ENCODE results near the gene POLR1C. TPM values are rescaled to one million over a fixed set of nuclear protein-coding genes. Genes with fewer than 3 reads are reported as not detected.

Gene POLR1C
- total and polyA plus RNA-seq, 10 of the 15 experiments (the other 5 are each of a cell fraction or from before 2014, with no cell fraction given): 40.0 to 180 (median 66.2) TPM

DNA sequence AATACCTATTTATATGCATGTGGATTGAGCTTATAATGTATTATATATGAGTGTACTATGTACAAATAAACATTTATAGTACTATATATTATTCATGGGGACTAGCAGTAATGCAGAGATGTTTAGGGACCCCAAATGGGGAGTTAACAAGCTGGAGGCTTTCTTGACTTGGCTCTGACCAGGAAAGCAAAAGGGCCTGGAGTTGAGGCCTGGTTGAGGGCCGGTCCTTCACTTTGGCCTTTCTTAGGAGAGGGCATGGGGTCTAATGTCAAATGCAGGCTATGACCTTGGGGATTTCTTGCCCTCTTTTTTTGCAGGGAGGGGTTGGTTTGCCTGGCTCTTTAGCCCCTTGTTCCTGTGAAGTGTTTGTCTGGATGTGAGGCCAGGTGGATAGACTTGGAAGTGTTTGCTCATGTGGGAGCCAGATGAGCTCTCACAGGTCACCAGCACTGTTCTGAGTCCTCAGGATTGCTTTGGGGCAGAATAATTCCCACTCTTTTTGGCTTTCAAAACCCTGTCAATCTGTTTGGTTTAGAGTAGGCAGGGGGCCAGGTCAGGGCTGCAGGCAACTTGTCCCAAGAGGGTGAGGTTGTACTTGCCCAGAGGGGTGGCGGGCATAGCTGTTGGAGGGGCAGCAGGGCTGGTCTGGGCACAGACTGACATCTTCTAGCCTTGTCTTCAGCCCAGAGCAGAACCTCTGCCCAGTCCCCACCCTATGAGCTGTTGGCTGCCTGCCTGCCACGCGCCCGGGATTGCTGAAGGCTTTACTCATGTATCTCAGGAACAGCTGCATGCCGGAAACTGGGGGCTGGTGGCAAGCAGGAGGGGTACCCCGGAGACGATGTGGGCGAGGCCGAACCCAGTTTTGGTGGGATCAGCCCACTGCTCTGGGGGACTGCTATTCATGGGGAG, 24.9 kb upstream of the POLR1C start:
- FAIRE-seq (no peak), DNase-seq (ENCODE audit: low read depth, low spot score) (no peak), ATAC-seq (no peak)
- ChIA-PET RAD21 (ENCODE audit: unreplicated experiment) (no interaction called here), CTCF (interaction anchor here (0.6 to 7.6 kb wide), 7 partner anchors 8 to 131 kb away, joined by 3 to 70 read pairs (median 3); partner anchors contain the start of genes ABCC10 and LRRC73), POLR2A (interaction anchor here (0.6 kb wide), 1 partner anchor 384 kb away, joined by 3 read pairs; no protein-coding TSS in a partner anchor), SMC1A (ENCODE audit: uncharacterized antibody, unreplicated experiment) (interaction anchor here (1.7 kb wide), 1 partner anchor 14 kb away, joined by 5 read pairs; no protein-coding TSS in a partner anchor)
- TF ChIP-seq, protein P1, sequence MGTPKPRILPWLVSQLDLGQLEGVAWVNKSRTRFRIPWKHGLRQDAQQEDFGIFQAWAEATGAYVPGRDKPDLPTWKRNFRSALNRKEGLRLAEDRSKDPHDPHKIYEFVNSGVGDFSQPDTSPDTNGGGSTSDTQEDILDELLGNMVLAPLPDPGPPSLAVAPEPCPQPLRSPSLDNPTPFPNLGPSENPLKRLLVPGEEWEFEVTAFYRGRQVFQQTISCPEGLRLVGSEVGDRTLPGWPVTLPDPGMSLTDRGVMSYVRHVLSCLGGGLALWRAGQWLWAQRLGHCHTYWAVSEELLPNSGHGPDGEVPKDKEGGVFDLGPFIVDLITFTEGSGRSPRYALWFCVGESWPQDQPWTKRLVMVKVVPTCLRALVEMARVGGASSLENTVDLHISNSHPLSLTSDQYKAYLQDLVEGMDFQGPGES (IDR thresholded peaks at IDR 0.05): no peak
- TF ChIP-seq SUPT20H (IDR thresholded peaks at IDR 0.05; ENCODE audit: borderline replicate concordance, control insufficient read depth, low read depth, low read length) (no peak), HDAC2 (IDR thresholded peaks at IDR 0.05) (no peak), ZNF384 (IDR thresholded peaks at IDR 0.05; ENCODE audit: borderline replicate concordance, low read depth, low read length) (no peak), NFYB (IDR thresholded peaks at IDR 0.05; ENCODE audit: insufficient read depth, low read depth, low read length) (no peak), SIN3A (IDR thresholded peaks at IDR 0.05; ENCODE audit: low read depth, low read length) (no peak), PML (IDR thresholded peaks at IDR 0.05; ENCODE audit: low read length) (no peak), GATAD2B (conservative IDR thresholded peaks at IDR 0.05; ENCODE audit: low read depth) (no peak), CEBPB (IDR thresholded peaks at IDR 0.05; ENCODE audit: borderline replicate concordance in 1 of 2, low read depth in 2 of 2, low read length in 2 of 2) (no peak)
- TF ChIP-seq, protein P2, sequence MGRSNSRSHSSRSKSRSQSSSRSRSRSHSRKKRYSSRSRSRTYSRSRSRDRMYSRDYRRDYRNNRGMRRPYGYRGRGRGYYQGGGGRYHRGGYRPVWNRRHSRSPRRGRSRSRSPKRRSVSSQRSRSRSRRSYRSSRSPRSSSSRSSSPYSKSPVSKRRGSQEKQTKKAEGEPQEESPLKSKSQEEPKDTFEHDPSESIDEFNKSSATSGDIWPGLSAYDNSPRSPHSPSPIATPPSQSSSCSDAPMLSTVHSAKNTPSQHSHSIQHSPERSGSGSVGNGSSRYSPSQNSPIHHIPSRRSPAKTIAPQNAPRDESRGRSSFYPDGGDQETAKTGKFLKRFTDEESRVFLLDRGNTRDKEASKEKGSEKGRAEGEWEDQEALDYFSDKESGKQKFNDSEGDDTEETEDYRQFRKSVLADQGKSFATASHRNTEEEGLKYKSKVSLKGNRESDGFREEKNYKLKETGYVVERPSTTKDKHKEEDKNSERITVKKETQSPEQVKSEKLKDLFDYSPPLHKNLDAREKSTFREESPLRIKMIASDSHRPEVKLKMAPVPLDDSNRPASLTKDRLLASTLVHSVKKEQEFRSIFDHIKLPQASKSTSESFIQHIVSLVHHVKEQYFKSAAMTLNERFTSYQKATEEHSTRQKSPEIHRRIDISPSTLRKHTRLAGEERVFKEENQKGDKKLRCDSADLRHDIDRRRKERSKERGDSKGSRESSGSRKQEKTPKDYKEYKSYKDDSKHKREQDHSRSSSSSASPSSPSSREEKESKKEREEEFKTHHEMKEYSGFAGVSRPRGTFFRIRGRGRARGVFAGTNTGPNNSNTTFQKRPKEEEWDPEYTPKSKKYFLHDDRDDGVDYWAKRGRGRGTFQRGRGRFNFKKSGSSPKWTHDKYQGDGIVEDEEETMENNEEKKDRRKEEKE (IDR thresholded peaks at IDR 0.05): no peak
- TF ChIP-seq, protein P3, sequence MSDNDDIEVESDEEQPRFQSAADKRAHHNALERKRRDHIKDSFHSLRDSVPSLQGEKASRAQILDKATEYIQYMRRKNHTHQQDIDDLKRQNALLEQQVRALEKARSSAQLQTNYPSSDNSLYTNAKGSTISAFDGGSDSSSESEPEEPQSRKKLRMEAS (IDR thresholded peaks at IDR 0.05; ENCODE audit: low read depth, low read length): no peak
- TF ChIP-seq, protein P4, sequence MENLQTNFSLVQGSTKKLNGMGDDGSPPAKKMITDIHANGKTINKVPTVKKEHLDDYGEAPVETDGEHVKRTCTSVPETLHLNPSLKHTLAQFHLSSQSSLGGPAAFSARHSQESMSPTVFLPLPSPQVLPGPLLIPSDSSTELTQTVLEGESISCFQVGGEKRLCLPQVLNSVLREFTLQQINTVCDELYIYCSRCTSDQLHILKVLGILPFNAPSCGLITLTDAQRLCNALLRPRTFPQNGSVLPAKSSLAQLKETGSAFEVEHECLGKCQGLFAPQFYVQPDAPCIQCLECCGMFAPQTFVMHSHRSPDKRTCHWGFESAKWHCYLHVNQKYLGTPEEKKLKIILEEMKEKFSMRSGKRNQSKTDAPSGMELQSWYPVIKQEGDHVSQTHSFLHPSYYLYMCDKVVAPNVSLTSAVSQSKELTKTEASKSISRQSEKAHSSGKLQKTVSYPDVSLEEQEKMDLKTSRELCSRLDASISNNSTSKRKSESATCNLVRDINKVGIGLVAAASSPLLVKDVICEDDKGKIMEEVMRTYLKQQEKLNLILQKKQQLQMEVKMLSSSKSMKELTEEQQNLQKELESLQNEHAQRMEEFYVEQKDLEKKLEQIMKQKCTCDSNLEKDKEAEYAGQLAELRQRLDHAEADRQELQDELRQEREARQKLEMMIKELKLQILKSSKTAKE (IDR thresholded peaks at IDR 0.05; ENCODE audit: low read depth, poor library complexity, severe bottlenecking): no peak
- TF ChIP-seq, protein P5, sequence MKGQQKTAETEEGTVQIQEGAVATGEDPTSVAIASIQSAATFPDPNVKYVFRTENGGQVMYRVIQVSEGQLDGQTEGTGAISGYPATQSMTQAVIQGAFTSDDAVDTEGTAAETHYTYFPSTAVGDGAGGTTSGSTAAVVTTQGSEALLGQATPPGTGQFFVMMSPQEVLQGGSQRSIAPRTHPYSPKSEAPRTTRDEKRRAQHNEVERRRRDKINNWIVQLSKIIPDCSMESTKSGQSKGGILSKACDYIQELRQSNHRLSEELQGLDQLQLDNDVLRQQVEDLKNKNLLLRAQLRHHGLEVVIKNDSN (IDR thresholded peaks at IDR 0.05; ENCODE audit: borderline replicate concordance, extremely low read length, insufficient read depth, low read depth, low read length): no peak
- in situ Hi-C loops (cut with MboI) (no loop called here), intact Hi-C loops (cut with micrococcal nuclease; ENCODE audit: unreplicated experiment) (no loop called here)
- WGBS (ENCODE audit: insufficient coverage, insufficient replicate concordance, low lambda C conversion rate, missing lambda C conversion rate): 96% methylated on average over 10 of the region's 10 CpGs
- H3K4me1 ChIP-seq (ENCODE audit: control insufficient read depth, insufficient read depth, low read length): no peaks in the 10 kb centered on the region; the same call in 1 of the 2 replicates
- H2AFZ ChIP-seq (ENCODE audit: control insufficient read depth, low read depth, low read length): no peak overlapping the region
- H3K4me2 ChIP-seq (ENCODE audit: control insufficient read depth, insufficient read depth): no peak overlapping the region
- H3K9me3 ChIP-seq (replicated peaks; ENCODE audit: control insufficient read depth, insufficient read depth, low read length): no peaks in the 10 kb centered on the region
- H3K36me3 ChIP-seq (ENCODE audit: control insufficient read depth in 2 of 2, insufficient read depth in 2 of 2, low read length in 1 of 2): no peaks in the 10 kb centered on the region; a peak in 1 of 4 replicates
- H3K27me3 ChIP-seq (replicated peaks in 1 of 2; ENCODE audit: control insufficient read depth in 2 of 2, insufficient read depth in 2 of 2, low read length in 1 of 2): no peaks in the 10 kb centered on the region
- H4K20me1 ChIP-seq (ENCODE audit: control insufficient read depth, insufficient read depth): no peaks in the 10 kb centered on the region; the same call in 1 of the 2 replicates
- no peak overlapping the region for H3K27ac ChIP-seq (ENCODE audit: control insufficient read depth, insufficient read depth)
- H3K4me3 ChIP-seq: no peak overlapping the region
- no TSS peak for BruUV-seq (replicated peaks)
- no peak overlapping the region for H3K9ac ChIP-seq (ENCODE audit: control insufficient read depth, insufficient read depth, low read length)
- no peaks in the 10 kb centered on the region for H3K79me2 ChIP-seq (ENCODE audit: control insufficient read depth, insufficient read depth, low read length)

All from GM12878 (cell line).